Measurements from ENCODE around the gene DNAH8.
A peak's percentile ranks its signal among the peaks of the same experiment; 100 is the strongest.

DNAH8 gene

GRCh38 chr6:38808039-38808438 lies 92.9 kb downstream of the DNAH8 start:
- Histone ChIP-seq H3K4me2 (ENCODE audit: low read length) (no peak overlapping the region), H2BK5ac (ENCODE audit: low read depth, low read length, poor library complexity) (no peak overlapping the region)

GRCh38 chr6:38813041-38813823 lies 98.1 kb downstream of the DNAH8 start:
- Histone ChIP-seq H3K79me1 (ENCODE audit: low read length) (no peaks in the 10 kb centered on the region), H3K79me2 (ENCODE audit: control insufficient read depth, insufficient read depth, low read length, poor library complexity) (no peaks in the 10 kb centered on the region), H3K4me2 (ENCODE audit: low read length) (no peak overlapping the region), H3K4ac (ENCODE audit: low read depth, low read length) (no peak overlapping the region), H4K91ac (ENCODE audit: low read depth, low read length) (no peak overlapping the region), H3K18ac (ENCODE audit: low read length) (no peak overlapping the region), H3K27ac (ENCODE audit: low read depth, low read length) (no peak overlapping the region), H4K12ac (ENCODE audit: low read depth, low read length) (no peak overlapping the region), H2AK5ac (ENCODE audit: low read length) (no peak overlapping the region), H3K36me3 (ENCODE audit: control insufficient read depth in 1 of 2, insufficient read depth in 2 of 2, low read length in 2 of 2) (no peaks in the 10 kb centered on the region), H2BK5ac (ENCODE audit: low read depth, low read length, poor library complexity) (no peak overlapping the region), H3K23ac (ENCODE audit: low read length) (no peak overlapping the region), H3K9me3 (ENCODE audit: insufficient read depth, low read depth, low read length) (no peaks in the 10 kb centered on the region), H3K9ac (ENCODE audit: low read length) (no peak overlapping the region), H2BK12ac (ENCODE audit: low read length) (no peak overlapping the region), H3K4me3 (ENCODE audit: low read depth, low read length) (no peak overlapping the region), H4K8ac (ENCODE audit: low read depth, low read length) (no peak overlapping the region), H2BK120ac (ENCODE audit: insufficient read depth, low read length, poor library complexity) (no peak overlapping the region), H2AFZ (ENCODE audit: insufficient read depth, low read length, poor library complexity) (no peak overlapping the region), H3K4me1 (ENCODE audit: control insufficient read depth in 1 of 2, insufficient read depth in 2 of 2, low read length in 2 of 2) (no peaks in the 10 kb centered on the region), H3K27me3 (ENCODE audit: insufficient read depth, low read length) (no peaks in the 10 kb centered on the region), H3K14ac (ENCODE audit: low read length) (no peak overlapping the region)
- WGBS (ENCODE audit: extremely low coverage, insufficient coverage, insufficient read length), result no CpG with 5 or more reads among the region's 5 CpGs
- DNase-seq, result no peak

More at GRCh38 chr6:38808039-38808438, 92.9 kb downstream of the DNAH8 start:
- no peaks in the 10 kb centered on the region for H3K79me1 ChIP-seq (ENCODE audit: low read length)
- no peak overlapping the region for H4K91ac ChIP-seq (ENCODE audit: low read depth, low read length)
- H3K23ac ChIP-seq (ENCODE audit: low read length), result no peak overlapping the region
- no peak overlapping the region for H3K4ac ChIP-seq (ENCODE audit: low read depth, low read length)
- DNase-seq, result no peak
- H3K27me3 ChIP-seq (ENCODE audit: insufficient read depth, low read length), result no peaks in the 10 kb centered on the region
- H3K79me2 ChIP-seq (ENCODE audit: control insufficient read depth, insufficient read depth, low read length, poor library complexity), result no peaks in the 10 kb centered on the region
- no peak overlapping the region for H4K8ac ChIP-seq (ENCODE audit: low read depth, low read length)
- no peaks in the 10 kb centered on the region for H3K36me3 ChIP-seq (ENCODE audit: control insufficient read depth in 1 of 2, insufficient read depth in 2 of 2, low read length in 2 of 2)
- no peak overlapping the region for H3K9ac ChIP-seq (ENCODE audit: low read length)
- H2AK5ac ChIP-seq (ENCODE audit: low read length), result no peak overlapping the region
- no peak overlapping the region for H3K18ac ChIP-seq (ENCODE audit: low read length)
- no peak overlapping the region for H3K14ac ChIP-seq (ENCODE audit: low read length)
- H3K4me3 ChIP-seq (ENCODE audit: low read depth, low read length), result no peak overlapping the region
- WGBS (ENCODE audit: extremely low coverage, insufficient coverage, insufficient read length), result no CpG with 5 or more reads among the region's 3 CpGs
- no peak overlapping the region for H4K12ac ChIP-seq (ENCODE audit: low read depth, low read length)
- peaks cover 0 to 3% of the 10 kb centered on the region in 2 experiments for H3K4me1 ChIP-seq (ENCODE audit: control insufficient read depth in 1 of 2, insufficient read depth in 2 of 2, low read length in 2 of 2)
- no peak overlapping the region for H2BK120ac ChIP-seq (ENCODE audit: insufficient read depth, low read length, poor library complexity)
- no peak overlapping the region for H2AFZ ChIP-seq (ENCODE audit: insufficient read depth, low read length, poor library complexity)
- H3K27ac ChIP-seq (ENCODE audit: low read depth, low read length), result no peak overlapping the region
- peaks cover 1% of the 10 kb centered on the region for H3K9me3 ChIP-seq (ENCODE audit: insufficient read depth, low read depth, low read length)
- H2BK12ac ChIP-seq (ENCODE audit: low read length), result no peak overlapping the region

- peak; percentile 48 to 74 for DNase-seq
- Histone ChIP-seq H3K9me3 (ENCODE audit: insufficient read depth, low read depth, low read length) (no peaks in the 10 kb centered on the region), H3K23ac (ENCODE audit: low read length) (no peak overlapping the region), H2BK5ac (ENCODE audit: low read depth, low read length, poor library complexity) (no peak overlapping the region), H2AK5ac (ENCODE audit: low read length) (no peak overlapping the region), H2BK12ac (ENCODE audit: low read length) (no peak overlapping the region), H3K14ac (ENCODE audit: low read length) (no peak overlapping the region), H3K9ac (ENCODE audit: low read length) (no peak overlapping the region), H4K12ac (ENCODE audit: low read depth, low read length) (no peak overlapping the region), H2AFZ (ENCODE audit: insufficient read depth, low read length, poor library complexity) (no peak overlapping the region), H4K8ac (ENCODE audit: low read depth, low read length) (no peak overlapping the region), H2BK120ac (ENCODE audit: insufficient read depth, low read length, poor library complexity) (no peak overlapping the region), H3K79me2 (ENCODE audit: control insufficient read depth, insufficient read depth, low read length, poor library complexity) (no peaks in the 10 kb centered on the region), H3K79me1 (ENCODE audit: low read length) (no peaks in the 10 kb centered on the region), H3K27me3 (ENCODE audit: insufficient read depth, low read length) (no peaks in the 10 kb centered on the region), H3K4me1 (ENCODE audit: control insufficient read depth in 1 of 2, insufficient read depth in 2 of 2, low read length in 2 of 2) (no peaks in the 10 kb centered on the region), H3K4ac (ENCODE audit: low read depth, low read length) (no peak overlapping the region), H3K36me3 (ENCODE audit: control insufficient read depth in 1 of 2, insufficient read depth in 2 of 2, low read length in 2 of 2) (no peaks in the 10 kb centered on the region), H3K4me3 (ENCODE audit: low read depth, low read length) (no peak overlapping the region), H4K91ac (ENCODE audit: low read depth, low read length) (no peak overlapping the region), H3K18ac (ENCODE audit: low read length) (no peak overlapping the region), H3K27ac (ENCODE audit: low read depth, low read length) (no peak overlapping the region), H3K4me2 (ENCODE audit: low read length) (no peak overlapping the region)
- WGBS (ENCODE audit: extremely low coverage, insufficient coverage, insufficient read length), result no CpG with 5 or more reads among the region's 5 CpGs
These were observed 99.7 kb downstream of the DNAH8 start for GRCh38 chr6:38814761-38815160.

GRCh38 chr6:38815250-38815649 lies 100.1 kb downstream of the DNAH8 start:
- Histone ChIP-seq H3K9me3 (ENCODE audit: insufficient read depth, low read depth, low read length) (no peaks in the 10 kb centered on the region), H2BK5ac (ENCODE audit: low read depth, low read length, poor library complexity) (no peak overlapping the region), H2BK12ac (ENCODE audit: low read length) (no peak overlapping the region), H3K79me1 (ENCODE audit: low read length) (no peaks in the 10 kb centered on the region), H3K4me1 (ENCODE audit: control insufficient read depth in 1 of 2, insufficient read depth in 2 of 2, low read length in 2 of 2) (no peaks in the 10 kb centered on the region), H3K14ac (ENCODE audit: low read length) (no peak overlapping the region), H3K9ac (ENCODE audit: low read length) (no peak overlapping the region), H4K8ac (ENCODE audit: low read depth, low read length) (no peak overlapping the region), H3K4me2 (ENCODE audit: low read length) (no peak overlapping the region), H3K23ac (ENCODE audit: low read length) (no peak overlapping the region), H3K27ac (ENCODE audit: low read depth, low read length) (no peak overlapping the region), H4K12ac (ENCODE audit: low read depth, low read length) (no peak overlapping the region), H3K27me3 (ENCODE audit: insufficient read depth, low read length) (no peaks in the 10 kb centered on the region), H3K4ac (ENCODE audit: low read depth, low read length) (no peak overlapping the region), H3K18ac (ENCODE audit: low read length) (no peak overlapping the region), H3K4me3 (ENCODE audit: low read depth, low read length) (no peak overlapping the region), H3K36me3 (ENCODE audit: control insufficient read depth in 1 of 2, insufficient read depth in 2 of 2, low read length in 2 of 2) (no peaks in the 10 kb centered on the region), H4K91ac (ENCODE audit: low read depth, low read length) (no peak overlapping the region), H2AK5ac (ENCODE audit: low read length) (no peak overlapping the region), H2BK120ac (ENCODE audit: insufficient read depth, low read length, poor library complexity) (no peak overlapping the region), H3K79me2 (ENCODE audit: control insufficient read depth, insufficient read depth, low read length, poor library complexity) (no peaks in the 10 kb centered on the region), H2AFZ (ENCODE audit: insufficient read depth, low read length, poor library complexity) (no peak overlapping the region)
- no peak for DNase-seq
- WGBS (ENCODE audit: extremely low coverage, insufficient coverage, insufficient read length), result no CpG with 5 or more reads among the region's 8 CpGs

Measured in trophoblast cell (in vitro differentiated cells and primary cell).